HEK293 (cell line): ENCODE results near the gene MCM7.
A peak's percentile ranks its signal among the peaks of the same experiment; 100 is the strongest.

Source experiments
- CTCF ChIA-PET: fragments of 350-600 bp; formaldehyde crosslinking; extraction: SDS; loops from one replicate; lab custom pipeline; 2021; ENCODE audit warnings: antibody characterized with exemption; lab: Yijun Ruan, JAX
- POLR2A ChIA-PET: fragments of 300-600 bp; formaldehyde crosslinking; extraction: SDS; loops from one replicate; lab custom pipeline; 2020; ENCODE audit warnings: antibody characterized with exemption, inconsistent platforms; lab: Yijun Ruan, JAX
- H3K27ac ChIP-seq: fragments of 200-500 bp; sonication (Bioruptor generic); 2 replicates; pipeline ENCODE4 v1.5.1; 2014; ENCODE audit warnings: low read depth, low read length, control low read depth, inconsistent platforms; ENCODE audit errors: extremely low read depth
- H3K36me3 ChIP-seq, 2 experiments: fragments of 200-500 bp in 1 of 2; sonication (Bioruptor generic) in 1 of 2; 1 replicate in 1 of 2; 2 replicates in 1 of 2; pipeline ENCODE4 v1.5.1; 2014 to 2017; ENCODE audit warnings: inconsistent platforms in 2 of 2, low read length in 2 of 2; ENCODE audit not compliant: control insufficient read depth in 2 of 2, insufficient read depth in 1 of 2
- H3K4me1 ChIP-seq: fragments of 200-500 bp; sonication (Bioruptor generic); 2 replicates; pipeline ENCODE4 v1.5.1; 2014; ENCODE audit warnings: mild to moderate bottlenecking, low read length, inconsistent platforms; ENCODE audit not compliant: control insufficient read depth, insufficient read depth
- H3K4me3 ChIP-seq: 2 replicates; pipeline ENCODE4 v1.5.1; 2011; ENCODE audit warnings: low read depth, mild to moderate bottlenecking, control low read depth, low read length, moderate library complexity
- H3K9me3 ChIP-seq: fragments of 200-500 bp; sonication (Bioruptor generic); 2 replicates; pipeline ENCODE4 v1.5.1; 2014; ENCODE audit warnings: low read depth, low read length, inconsistent platforms; ENCODE audit not compliant: control insufficient read depth, insufficient read depth
- CTCF ChIP-seq: fragments of 450-650 bp; formaldehyde crosslinking; IDR thresholded peaks from 2 replicates; pipeline ENCODE4 v1.5.1; 2016; ENCODE audit warnings: missing biosample characterization, missing genetic modification characterization
- GLI4 ChIP-seq: fragments of 450-650 bp; formaldehyde crosslinking; IDR thresholded peaks from 2 replicates; pipeline ENCODE4 v1.5.1; 2016; ENCODE audit warnings: missing biosample characterization, missing genetic modification characterization
- GLIS2 ChIP-seq: fragments of 450-650 bp; formaldehyde crosslinking; IDR thresholded peaks from 2 replicates; pipeline ENCODE4 v1.5.1; 2016; ENCODE audit warnings: missing biosample characterization, missing genetic modification characterization
- MYNN ChIP-seq: fragments of 450-650 bp; formaldehyde crosslinking; IDR thresholded peaks from 2 replicates; pipeline ENCODE4 v1.5.1; 2016; ENCODE audit warnings: missing biosample characterization, missing genetic modification characterization, borderline replicate concordance
- OSR2 ChIP-seq: fragments of 450-650 bp; formaldehyde crosslinking; IDR thresholded peaks from 2 replicates; pipeline ENCODE4 v1.5.1; 2016; ENCODE audit warnings: missing biosample characterization, missing genetic modification characterization
- RBAK ChIP-seq: fragments of 450-650 bp; formaldehyde crosslinking; IDR thresholded peaks from 2 replicates; pipeline ENCODE4 v1.5.1; 2016; ENCODE audit warnings: missing biosample characterization, missing genetic modification characterization
- SCRT1 ChIP-seq: fragments of 450-650 bp; formaldehyde crosslinking; IDR thresholded peaks from 2 replicates; pipeline ENCODE4 v1.5.1; 2016; ENCODE audit warnings: missing biosample characterization, missing genetic modification characterization, borderline replicate concordance
- SP7 ChIP-seq: fragments of 450-650 bp; formaldehyde crosslinking; IDR thresholded peaks from 2 replicates; pipeline ENCODE4 v1.5.1; 2016; ENCODE audit warnings: missing biosample characterization, missing genetic modification characterization
- ZBTB17 ChIP-seq: fragments of 450-650 bp; formaldehyde crosslinking; IDR thresholded peaks from 2 replicates; pipeline ENCODE4 v1.5.1; 2016; ENCODE audit warnings: missing biosample characterization, missing genetic modification characterization
- ZBTB20 ChIP-seq: fragments of 450-650 bp; formaldehyde crosslinking; IDR thresholded peaks from 2 replicates; pipeline ENCODE4 v1.5.1; 2016; ENCODE audit warnings: missing biosample characterization, missing genetic modification characterization
- ZIC2 ChIP-seq: fragments of 450-650 bp; formaldehyde crosslinking; IDR thresholded peaks from 2 replicates; pipeline ENCODE4 v1.5.1; 2016; ENCODE audit warnings: missing biosample characterization, missing genetic modification characterization
- ZNF157 ChIP-seq: fragments of 450-650 bp; formaldehyde crosslinking; IDR thresholded peaks from 2 replicates; pipeline ENCODE4 v1.5.1; 2016; ENCODE audit warnings: missing biosample characterization, missing genetic modification characterization
- ZNF214 ChIP-seq: fragments of 450-650 bp; formaldehyde crosslinking; IDR thresholded peaks from 2 replicates; pipeline ENCODE4 v1.5.1; 2017; ENCODE audit warnings: missing biosample characterization, mild to moderate bottlenecking, missing genetic modification characterization, borderline replicate concordance
- ZNF239 ChIP-seq: fragments of 450-650 bp; formaldehyde crosslinking; IDR thresholded peaks from 2 replicates; pipeline ENCODE4 v1.5.1; 2016; ENCODE audit warnings: missing biosample characterization, missing genetic modification characterization
- ZNF24 ChIP-seq: fragments of 450-650 bp; formaldehyde crosslinking; IDR thresholded peaks from 2 replicates; pipeline ENCODE4 v1.5.1; 2016; ENCODE audit warnings: missing biosample characterization, missing genetic modification characterization
- ZNF274 ChIP-seq, 2 experiments: fragments of 200-500 bp in 1 of 2; fragments of 450-650 bp in 1 of 2; sonication (Bioruptor generic) in 1 of 2; formaldehyde crosslinking in 1 of 2; IDR thresholded peaks; 2 replicates each; pipeline versions ENCODE4 v1.5.1 to v1.6.1; 2014 to 2016; ENCODE audit warnings: borderline replicate concordance in 1 of 2, inconsistent platforms in 1 of 2, low read length in 1 of 2, missing biosample characterization in 1 of 2, missing genetic modification characterization in 1 of 2
- ZNF335 ChIP-seq: fragments of 450-650 bp; formaldehyde crosslinking; conservative IDR thresholded peaks from 2 replicates; pipeline ENCODE4 v1.5.1; 2016; ENCODE audit warnings: missing biosample characterization, missing genetic modification characterization
- ZNF341 ChIP-seq: fragments of 450-650 bp; formaldehyde crosslinking; IDR thresholded peaks from 2 replicates; pipeline ENCODE4; 2016; ENCODE audit warnings: low read depth, missing biosample characterization, missing genetic modification characterization
- ZNF423 ChIP-seq: fragments of 450-650 bp; formaldehyde crosslinking; IDR thresholded peaks from 2 replicates; pipeline ENCODE4 v1.5.1; 2016; ENCODE audit warnings: missing biosample characterization, missing genetic modification characterization
- ZNF555 ChIP-seq: fragments of 450-650 bp; formaldehyde crosslinking; conservative IDR thresholded peaks from 2 replicates; pipeline ENCODE4 v1.5.1; 2017; ENCODE audit warnings: missing biosample characterization, mild to moderate bottlenecking, missing genetic modification characterization, inconsistent platforms
- ZNF600 ChIP-seq: fragments of 450-650 bp; formaldehyde crosslinking; IDR thresholded peaks from 2 replicates; pipeline ENCODE4 v1.5.1; 2016; ENCODE audit warnings: missing biosample characterization, missing genetic modification characterization
- ZNF654 ChIP-seq: fragments of 450-650 bp; formaldehyde crosslinking; IDR thresholded peaks from 2 replicates; pipeline ENCODE4 v1.5.1; 2016; ENCODE audit warnings: low read depth, missing biosample characterization, missing genetic modification characterization
- ZNF660 ChIP-seq: fragments of 450-650 bp; IDR thresholded peaks from 2 replicates; pipeline ENCODE4 v1.5.1; 2018; ENCODE audit warnings: missing biosample characterization, mild to moderate bottlenecking, missing genetic modification characterization
- ZNF670 ChIP-seq: fragments of 450-650 bp; formaldehyde crosslinking; IDR thresholded peaks from 2 replicates; pipeline ENCODE4 v1.5.1; 2016; ENCODE audit warnings: missing biosample characterization, missing genetic modification characterization, low read depth
- ZNF692 ChIP-seq: fragments of 450-650 bp; formaldehyde crosslinking; IDR thresholded peaks from 2 replicates; pipeline ENCODE4 v1.5.1; 2016; ENCODE audit warnings: missing biosample characterization, missing genetic modification characterization
- ZSCAN4 ChIP-seq: fragments of 450-650 bp; formaldehyde crosslinking; IDR thresholded peaks from 2 replicates; pipeline ENCODE4 v1.5.1; 2017; ENCODE audit warnings: missing biosample characterization, missing genetic modification characterization

Gene MCM7

GRCh38 chr7:100057006-100057405 lies 44.2 kb downstream of the MCM7 start:
- Histone ChIP-seq H3K36me3 (peaks cover 28 to 36% of the 10 kb centered on the region in 2 experiments), H3K9me3 (no peaks in the 10 kb centered on the region), H3K4me3 (no peak overlapping the region), H3K4me1 (no peaks in the 10 kb centered on the region), H3K27ac (no peak overlapping the region)
- CTCF ChIA-PET = no interaction called here
- TF ChIP-seq SCRT1 (tag by site-specific recombination) (no peak), RBAK (tag by site-specific recombination) (no peak), ZNF341 (tag by site-specific recombination) (no peak), ZNF692 (tag by site-specific recombination) (no peak), ZNF423 (tag by site-specific recombination) (no peak)
- POLR2A ChIA-PET = no interaction called here

GRCh38 chr7:100053215-100053614 lies 48.0 kb downstream of the MCM7 start:
- peaks cover 3% of the 10 kb centered on the region; the same call in 1 of the 2 replicates for H3K4me1 ChIP-seq
- H3K4me3 ChIP-seq = no peak overlapping the region
- ChIA-PET CTCF (interaction anchor here (0.6 to 2.7 kb wide), 10 partner anchors 11 to 421 kb away, joined by 3 to 23 read pairs (median 4); no protein-coding TSS in a partner anchor), POLR2A (interaction anchor here (0.6 kb wide), 1 partner anchor 29 kb away, joined by 4 read pairs; no protein-coding TSS in a partner anchor)
- H3K36me3 ChIP-seq = peaks cover 13 to 19% of the 10 kb centered on the region in 2 experiments
- H3K27ac ChIP-seq = no peak overlapping the region
- TF ChIP-seq ZNF555 (no peak), ZNF654 (tag by site-specific recombination) (peak; percentile 55), ZNF214 (no peak), ZIC2 (tag by site-specific recombination) (peak; percentile 38; the same call in 1 of the 2 replicates), CTCF (tag by site-specific recombination) (peak; percentile 25; the same call in 1 of the 2 replicates), ZNF157 (tag by site-specific recombination) (no peak), ZNF660 (tag by site-specific recombination) (0 out of 2 replicates have a peak, but pooled peaks have one; percentile 41), ZBTB17 (tag by site-specific recombination) (peak; percentile 53; the same call in 1 of the 2 replicates), MYNN (tag by site-specific recombination) (no peak), ZSCAN4 (no peak), ZBTB20 (tag by site-specific recombination) (no peak), ZNF600 (tag by site-specific recombination) (peak; percentile 70)
- H3K9me3 ChIP-seq = no peaks in the 10 kb centered on the region

DNA sequence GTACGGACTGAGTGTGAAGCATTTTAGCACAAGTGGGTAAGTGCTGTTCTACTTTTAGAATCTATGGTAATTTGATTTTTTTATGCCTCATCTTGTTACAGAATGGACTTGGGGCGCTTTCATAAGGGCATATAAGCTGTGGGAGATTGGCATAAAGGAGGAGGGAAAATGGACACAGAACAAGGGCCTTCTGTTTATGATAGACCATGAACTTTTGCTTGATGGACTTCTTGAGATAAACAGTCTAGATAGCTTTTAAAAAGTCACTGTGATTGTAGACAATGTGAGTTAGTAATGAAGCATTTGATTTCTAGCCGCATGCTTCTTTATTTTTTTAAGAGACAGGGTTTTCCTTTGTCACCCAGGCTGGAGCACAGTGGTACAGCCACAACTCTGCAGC lies 49.6 kb downstream of the MCM7 start:
- ChIA-PET POLR2A (interaction anchor here (0.7 to 1.2 kb wide), 2 partner anchors 36 to 51 kb away, joined by 3 read pairs; partner anchors contain the start of gene ZKSCAN1), CTCF (interaction anchor here (0.7 to 2.7 kb wide), 7 partner anchors 9 to 138 kb away, joined by 3 to 23 read pairs (median 6); no protein-coding TSS in a partner anchor)
- Histone ChIP-seq H3K36me3 (peaks cover 4% of the 10 kb centered on the region in 2 experiments), H3K4me1 (peaks cover 3% of the 10 kb centered on the region; the same call in 1 of the 2 replicates), H3K9me3 (no peaks in the 10 kb centered on the region), H3K27ac (no peak overlapping the region), H3K4me3 (no peak overlapping the region)
- TF ChIP-seq ZNF335 (tag by site-specific recombination) (no peak), CTCF (tag by site-specific recombination) (no peak), ZBTB20 (tag by site-specific recombination) (no peak), OSR2 (tag by site-specific recombination) (no peak), SP7 (tag by site-specific recombination) (no peak), ZNF239 (tag by site-specific recombination) (no peak), ZNF670 (no peak), GLIS2 (no peak), GLI4 (tag by site-specific recombination) (no peak), ZNF274 (IDR thresholded peaks at IDR 0.05; ENCODE audit: low read length) (no peak), ZNF274 (tag by site-specific recombination; IDR thresholded peaks at IDR 0.05; ENCODE audit: borderline replicate concordance) (no peak), ZNF24 (tag by site-specific recombination) (no peak)
